ENCODE data around the gene TMEM35B. TPM values are rescaled to one million over a fixed set of nuclear protein-coding genes. Genes with fewer than 3 reads are reported as not detected.

TMEM35B gene
- total RNA-seq, 1 donor from 2014 or later, result 15.6 TPM

- FAIRE-seq (no peak), DNase-seq (ENCODE audit: low read depth) (peak; percentile 46)
- Histone ChIP-seq H3K4me3 (ENCODE audit: insufficient read depth, low read depth, low read length) (no peak overlapping the region), H3K27ac (ENCODE audit: low read depth, low read length) (no peak overlapping the region), H3K9me3 (ENCODE audit: insufficient read depth, low read depth, low read length) (no peaks in the 10 kb centered on the region), H3K27me3 (ENCODE audit: insufficient read depth, low read length) (no peaks in the 10 kb centered on the region), H3K4me2 (ENCODE audit: low read length) (no peak overlapping the region), H3K36me3 (ENCODE audit: insufficient read depth, low read length) (no peaks in the 10 kb centered on the region), H3K9ac (ENCODE audit: low read length) (no peak overlapping the region), H3K4me1 (ENCODE audit: insufficient read depth, low read length) (peaks cover 2% of the 10 kb centered on the region), H4K20me1 (ENCODE audit: insufficient read depth, low read length) (peaks cover 9% of the 10 kb centered on the region), H3K79me2 (ENCODE audit: insufficient read depth, low read length) (no peaks in the 10 kb centered on the region), H2AFZ (ENCODE audit: low read depth, low read length) (no peak overlapping the region)
- Mint-ChIP-seq H3K9me3 (ENCODE audit: unreplicated experiment) (no peaks in the 10 kb centered on the region), H3K27me3 (ENCODE audit: low read depth, unreplicated experiment) (no peaks in the 10 kb centered on the region), H3K36me3 (ENCODE audit: low read depth, unreplicated experiment) (peaks cover 2% of the 10 kb centered on the region), H3K4me3 (ENCODE audit: unreplicated experiment) (no peak overlapping the region), H3K4me1 (ENCODE audit: low read depth, unreplicated experiment) (peaks cover 19% of the 10 kb centered on the region), H3K27ac (ENCODE audit: unreplicated experiment) (peak overlapping the region; percentile 12)
- TF ChIP-seq EZH2 (IDR thresholded peaks at IDR 0.05; ENCODE audit: insufficient read depth, low read length) (no peak), CTCF (IDR thresholded peaks at IDR 0.05; ENCODE audit: insufficient read depth, low read depth, low read length) (no peak)
Observed at GRCh38 chr1:34975338-34975737, 9.8 kb downstream of the TMEM35B start.

- Mint-ChIP-seq H3K27me3 (ENCODE audit: low read depth, unreplicated experiment) (no peaks in the 10 kb centered on the region), H3K9me3 (ENCODE audit: unreplicated experiment) (no peaks in the 10 kb centered on the region), H3K4me3 (ENCODE audit: unreplicated experiment) (no peak overlapping the region), H3K36me3 (ENCODE audit: low read depth, unreplicated experiment) (peaks cover 2% of the 10 kb centered on the region), H3K4me1 (ENCODE audit: low read depth, unreplicated experiment) (peaks cover 19% of the 10 kb centered on the region), H3K27ac (ENCODE audit: unreplicated experiment) (no peak overlapping the region)
- H3K9ac ChIP-seq (ENCODE audit: low read length), result no peak overlapping the region
- no peak overlapping the region for H3K4me2 ChIP-seq (ENCODE audit: low read length)
- H3K36me3 ChIP-seq (ENCODE audit: insufficient read depth, low read length), result no peaks in the 10 kb centered on the region
- DNase-seq (ENCODE audit: low read depth), result no peak
- no peaks in the 10 kb centered on the region for H3K79me2 ChIP-seq (ENCODE audit: insufficient read depth, low read length)
- TF ChIP-seq EZH2 (IDR thresholded peaks at IDR 0.05; ENCODE audit: insufficient read depth, low read length) (no peak), CTCF (IDR thresholded peaks at IDR 0.05; ENCODE audit: insufficient read depth, low read depth, low read length) (no peak)
- H3K4me3 ChIP-seq (ENCODE audit: insufficient read depth, low read depth, low read length), result no peak overlapping the region
- peaks cover 9% of the 10 kb centered on the region for H4K20me1 ChIP-seq (ENCODE audit: insufficient read depth, low read length)
- no peak overlapping the region for H3K27ac ChIP-seq (ENCODE audit: low read depth, low read length)
- H3K9me3 ChIP-seq (ENCODE audit: insufficient read depth, low read depth, low read length), result no peaks in the 10 kb centered on the region
- H3K27me3 ChIP-seq (ENCODE audit: insufficient read depth, low read length), result no peaks in the 10 kb centered on the region
- H2AFZ ChIP-seq (ENCODE audit: low read depth, low read length), result no peak overlapping the region
- FAIRE-seq, result no peak
- peaks cover 2% of the 10 kb centered on the region for H3K4me1 ChIP-seq (ENCODE audit: insufficient read depth, low read length)
Observed at GRCh38 chr1:34974626-34975025, 10.5 kb downstream of the TMEM35B start.

- Histone ChIP-seq H3K36me3 (ENCODE audit: insufficient read depth, low read length) (no peaks in the 10 kb centered on the region), H3K27ac (ENCODE audit: low read depth, low read length) (no peak overlapping the region), H3K27me3 (ENCODE audit: insufficient read depth, low read length) (no peaks in the 10 kb centered on the region), H3K4me3 (ENCODE audit: insufficient read depth, low read depth, low read length) (no peak overlapping the region), H3K4me2 (ENCODE audit: low read length) (no peak overlapping the region), H3K4me1 (ENCODE audit: insufficient read depth, low read length) (peaks cover 2% of the 10 kb centered on the region), H3K9ac (ENCODE audit: low read length) (no peak overlapping the region), H2AFZ (ENCODE audit: low read depth, low read length) (no peak overlapping the region), H4K20me1 (ENCODE audit: insufficient read depth, low read length) (peaks cover 9% of the 10 kb centered on the region), H3K79me2 (ENCODE audit: insufficient read depth, low read length) (no peaks in the 10 kb centered on the region), H3K9me3 (ENCODE audit: insufficient read depth, low read depth, low read length) (no peaks in the 10 kb centered on the region)
- Mint-ChIP-seq H3K27ac (ENCODE audit: unreplicated experiment) (no peak overlapping the region), H3K36me3 (ENCODE audit: low read depth, unreplicated experiment) (peaks cover 2% of the 10 kb centered on the region), H3K4me1 (ENCODE audit: low read depth, unreplicated experiment) (peaks cover 19% of the 10 kb centered on the region), H3K27me3 (ENCODE audit: low read depth, unreplicated experiment) (no peaks in the 10 kb centered on the region), H3K4me3 (ENCODE audit: unreplicated experiment) (no peak overlapping the region), H3K9me3 (ENCODE audit: unreplicated experiment) (peaks cover 3% of the 10 kb centered on the region)
- FAIRE-seq, result no peak
- no peak for DNase-seq (ENCODE audit: low read depth)
- no peak for TF ChIP-seq CTCF (IDR thresholded peaks at IDR 0.05; ENCODE audit: insufficient read depth, low read depth, low read length)
- no peak for TF ChIP-seq EZH2 (IDR thresholded peaks at IDR 0.05; ENCODE audit: insufficient read depth, low read length)
Observed at GRCh38 chr1:34973326-34973725, 11.8 kb downstream of the TMEM35B start.

Data from astrocyte (in vitro differentiated cells and primary cell).